PC-3 (cell line): ENCODE data around the gene ANKS1B.

Source experiments
- CTCF ChIP-seq: fragments of 300-600 bp; sonication (generic); conservative IDR thresholded peaks from 2 replicates; pipeline ENCODE4 v1.5.1; 2017; ENCODE audit warnings: antibody characterized with exemption, low read depth, mild to moderate bottlenecking, low read length
- EZH2 ChIP-seq: fragments of 300-600 bp; sonication (generic); IDR thresholded peaks from one replicate; pipeline ENCODE4 v1.6.1; 2017; ENCODE audit warnings: antibody characterized with exemption, mild to moderate bottlenecking, low read length; ENCODE audit not compliant: unreplicated experiment
- EZH2phosphoT487 ChIP-seq: fragments of 300-600 bp; sonication (generic); IDR thresholded peaks from 2 replicates; pipeline ENCODE4 v1.6.1; 2018; ENCODE audit warnings: mild to moderate bottlenecking, antibody characterized with exemption, low read length, borderline replicate concordance

GRCh38 chr12:98721204-98721702 is 1263.5 kb downstream of the ANKS1B start:
- TF ChIP-seq CTCF: no peak
- no peak for TF ChIP-seq EZH2
- TF ChIP-seq EZH2phosphoT487: no peak
